Measurements from ENCODE around the gene VPS41.
A peak's percentile ranks its signal among the peaks of the same experiment; 100 is the strongest.

VPS41 gene

DNA sequence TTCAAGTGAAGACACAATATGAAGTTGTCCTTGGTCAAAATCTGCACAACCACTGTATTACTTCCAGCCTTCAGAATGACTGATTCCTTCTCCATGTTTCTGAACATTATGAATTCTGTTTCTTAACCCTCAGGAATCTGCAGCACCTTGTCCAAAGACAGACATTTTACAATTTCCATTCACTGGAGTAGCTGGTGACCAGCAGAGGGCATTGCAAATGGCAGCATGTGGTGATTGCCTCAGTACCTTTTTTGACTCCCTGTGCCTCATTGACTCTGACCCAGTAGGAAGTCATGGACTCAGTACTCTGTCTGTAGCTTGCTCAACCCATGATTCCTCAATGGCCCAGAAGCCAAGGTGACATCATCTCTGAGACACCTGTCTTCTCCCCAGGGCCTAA, 879 bp upstream of the VPS41 start (continued):
- TF ChIP-seq, protein P1, sequence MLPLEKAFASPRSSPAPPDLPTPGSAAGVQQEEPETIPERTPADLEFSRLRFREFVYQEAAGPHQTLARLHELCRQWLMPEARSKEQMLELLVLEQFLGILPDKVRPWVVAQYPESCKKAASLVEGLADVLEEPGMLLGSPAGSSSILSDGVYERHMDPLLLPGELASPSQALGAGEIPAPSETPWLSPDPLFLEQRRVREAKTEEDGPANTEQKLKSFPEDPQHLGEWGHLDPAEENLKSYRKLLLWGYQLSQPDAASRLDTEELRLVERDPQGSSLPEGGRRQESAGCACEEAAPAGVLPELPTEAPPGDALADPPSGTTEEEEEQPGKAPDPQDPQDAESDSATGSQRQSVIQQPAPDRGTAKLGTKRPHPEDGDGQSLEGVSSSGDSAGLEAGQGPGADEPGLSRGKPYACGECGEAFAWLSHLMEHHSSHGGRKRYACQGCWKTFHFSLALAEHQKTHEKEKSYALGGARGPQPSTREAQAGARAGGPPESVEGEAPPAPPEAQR (tag by site-specific recombination; IDR thresholded peaks at IDR 0.05), result no peak
- TF ChIP-seq ZNF274 (IDR thresholded peaks at IDR 0.05; ENCODE audit: low read length) (no peak), ZNF274 (tag by site-specific recombination; IDR thresholded peaks at IDR 0.05; ENCODE audit: borderline replicate concordance) (no peak), ZNF529 (tag by site-specific recombination; IDR thresholded peaks at IDR 0.05; ENCODE audit: insufficient replicate concordance) (no peak), ZNF341 (tag by site-specific recombination; IDR thresholded peaks at IDR 0.05; ENCODE audit: low read depth) (no peak), ZNF404 (tag by site-specific recombination; IDR thresholded peaks at IDR 0.05) (no peak), PRDM1 (tag by site-specific recombination; IDR thresholded peaks at IDR 0.05) (no peak), REPIN1 (tag by site-specific recombination; IDR thresholded peaks at IDR 0.05; ENCODE audit: low read depth) (no peak), ZNF768 (tag by site-specific recombination; IDR thresholded peaks at IDR 0.05) (no peak)
- TF ChIP-seq, protein P2, sequence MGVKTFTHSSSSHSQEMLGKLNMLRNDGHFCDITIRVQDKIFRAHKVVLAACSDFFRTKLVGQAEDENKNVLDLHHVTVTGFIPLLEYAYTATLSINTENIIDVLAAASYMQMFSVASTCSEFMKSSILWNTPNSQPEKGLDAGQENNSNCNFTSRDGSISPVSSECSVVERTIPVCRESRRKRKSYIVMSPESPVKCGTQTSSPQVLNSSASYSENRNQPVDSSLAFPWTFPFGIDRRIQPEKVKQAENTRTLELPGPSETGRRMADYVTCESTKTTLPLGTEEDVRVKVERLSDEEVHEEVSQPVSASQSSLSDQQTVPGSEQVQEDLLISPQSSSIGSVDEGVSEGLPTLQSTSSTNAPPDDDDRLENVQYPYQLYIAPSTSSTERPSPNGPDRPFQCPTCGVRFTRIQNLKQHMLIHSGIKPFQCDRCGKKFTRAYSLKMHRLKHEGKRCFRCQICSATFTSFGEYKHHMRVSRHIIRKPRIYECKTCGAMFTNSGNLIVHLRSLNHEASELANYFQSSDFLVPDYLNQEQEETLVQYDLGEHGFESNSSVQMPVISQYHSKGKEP (tag by site-specific recombination; IDR thresholded peaks at IDR 0.05), result no peak
- TF ChIP-seq, protein P3, sequence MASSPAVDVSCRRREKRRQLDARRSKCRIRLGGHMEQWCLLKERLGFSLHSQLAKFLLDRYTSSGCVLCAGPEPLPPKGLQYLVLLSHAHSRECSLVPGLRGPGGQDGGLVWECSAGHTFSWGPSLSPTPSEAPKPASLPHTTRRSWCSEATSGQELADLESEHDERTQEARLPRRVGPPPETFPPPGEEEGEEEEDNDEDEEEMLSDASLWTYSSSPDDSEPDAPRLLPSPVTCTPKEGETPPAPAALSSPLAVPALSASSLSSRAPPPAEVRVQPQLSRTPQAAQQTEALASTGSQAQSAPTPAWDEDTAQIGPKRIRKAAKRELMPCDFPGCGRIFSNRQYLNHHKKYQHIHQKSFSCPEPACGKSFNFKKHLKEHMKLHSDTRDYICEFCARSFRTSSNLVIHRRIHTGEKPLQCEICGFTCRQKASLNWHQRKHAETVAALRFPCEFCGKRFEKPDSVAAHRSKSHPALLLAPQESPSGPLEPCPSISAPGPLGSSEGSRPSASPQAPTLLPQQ (tag by site-specific recombination; IDR thresholded peaks at IDR 0.05), result no peak

DNA sequence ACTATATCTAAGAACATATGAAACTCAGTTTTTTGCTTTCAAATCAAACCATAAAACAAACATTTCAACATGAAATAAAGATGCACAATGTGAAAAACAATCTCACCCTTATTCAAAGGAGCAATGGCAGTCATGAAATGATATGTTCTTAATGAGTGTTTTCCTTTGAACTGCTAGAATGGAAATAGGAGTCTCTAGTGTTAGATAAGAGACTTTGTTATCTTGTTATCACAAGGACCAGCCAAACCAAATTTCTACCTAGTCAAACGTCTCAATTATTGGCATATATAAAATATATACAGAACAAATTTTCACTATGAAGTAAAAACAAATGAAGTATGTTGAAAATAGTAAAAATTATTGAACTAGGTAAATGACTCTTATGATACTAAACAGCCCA, 1.2 kb downstream of the VPS41 start:
- Histone ChIP-seq H3K9me3 (ENCODE audit: control insufficient read depth, insufficient read depth, low read depth, low read length) (no peaks in the 10 kb centered on the region), H3K4me1 (ENCODE audit: control insufficient read depth, insufficient read depth, low read length) (peaks cover 3% of the 10 kb centered on the region; the same call in 1 of the 2 replicates), H3K27ac (ENCODE audit: extremely low read depth, low read depth, low read length) (no peak overlapping the region), H3K36me3 (ENCODE audit: control insufficient read depth in 2 of 2, insufficient read depth in 1 of 2, low read length in 2 of 2) (no peaks in the 10 kb centered on the region), H3K4me3 (ENCODE audit: low read depth, low read length) (peak overlapping the region; percentile 59)
- POLR2A ChIA-PET, result no interaction called here
- CTCF ChIA-PET, result interaction anchor here (0.6 kb wide), 1 partner anchor 27 kb away, joined by 5 read pairs; no protein-coding TSS in a partner anchor
- TF ChIP-seq ZNF184 (tag by site-specific recombination; IDR thresholded peaks at IDR 0.05), result no peak
- TF ChIP-seq ZFHX2 (tag by site-specific recombination; conservative IDR thresholded peaks at IDR 0.05), result no peak
- no peak for TF ChIP-seq WT1 (tag by site-specific recombination; IDR thresholded peaks at IDR 0.05)
- no peak for TF ChIP-seq ZNF354C (tag by site-specific recombination; IDR thresholded peaks at IDR 0.05; ENCODE audit: borderline replicate concordance, low read depth)
- TF ChIP-seq PRDM1 (tag by site-specific recombination; IDR thresholded peaks at IDR 0.05), result no peak
- TF ChIP-seq ZNF341 (tag by site-specific recombination; IDR thresholded peaks at IDR 0.05; ENCODE audit: low read depth), result no peak
- no peak for TF ChIP-seq ZNF350 (tag by site-specific recombination; IDR thresholded peaks at IDR 0.05)
- TF ChIP-seq, protein P4, sequence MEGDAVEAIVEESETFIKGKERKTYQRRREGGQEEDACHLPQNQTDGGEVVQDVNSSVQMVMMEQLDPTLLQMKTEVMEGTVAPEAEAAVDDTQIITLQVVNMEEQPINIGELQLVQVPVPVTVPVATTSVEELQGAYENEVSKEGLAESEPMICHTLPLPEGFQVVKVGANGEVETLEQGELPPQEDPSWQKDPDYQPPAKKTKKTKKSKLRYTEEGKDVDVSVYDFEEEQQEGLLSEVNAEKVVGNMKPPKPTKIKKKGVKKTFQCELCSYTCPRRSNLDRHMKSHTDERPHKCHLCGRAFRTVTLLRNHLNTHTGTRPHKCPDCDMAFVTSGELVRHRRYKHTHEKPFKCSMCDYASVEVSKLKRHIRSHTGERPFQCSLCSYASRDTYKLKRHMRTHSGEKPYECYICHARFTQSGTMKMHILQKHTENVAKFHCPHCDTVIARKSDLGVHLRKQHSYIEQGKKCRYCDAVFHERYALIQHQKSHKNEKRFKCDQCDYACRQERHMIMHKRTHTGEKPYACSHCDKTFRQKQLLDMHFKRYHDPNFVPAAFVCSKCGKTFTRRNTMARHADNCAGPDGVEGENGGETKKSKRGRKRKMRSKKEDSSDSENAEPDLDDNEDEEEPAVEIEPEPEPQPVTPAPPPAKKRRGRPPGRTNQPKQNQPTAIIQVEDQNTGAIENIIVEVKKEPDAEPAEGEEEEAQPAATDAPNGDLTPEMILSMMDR (tag by site-specific recombination; IDR thresholded peaks at IDR 0.05), result no peak
- no peak for TF ChIP-seq ZNF701 (tag by site-specific recombination; IDR thresholded peaks at IDR 0.05)
- no peak for TF ChIP-seq HOXD13 (CRISPR knock-in tag; IDR thresholded peaks at IDR 0.05; ENCODE audit: borderline replicate concordance)
- no peak for TF ChIP-seq ZBTB1 (tag by site-specific recombination; IDR thresholded peaks at IDR 0.05)
- no peak for TF ChIP-seq SETDB1 (IDR thresholded peaks at IDR 0.05; ENCODE audit: insufficient read length, low read length)
- TF ChIP-seq, protein P5, sequence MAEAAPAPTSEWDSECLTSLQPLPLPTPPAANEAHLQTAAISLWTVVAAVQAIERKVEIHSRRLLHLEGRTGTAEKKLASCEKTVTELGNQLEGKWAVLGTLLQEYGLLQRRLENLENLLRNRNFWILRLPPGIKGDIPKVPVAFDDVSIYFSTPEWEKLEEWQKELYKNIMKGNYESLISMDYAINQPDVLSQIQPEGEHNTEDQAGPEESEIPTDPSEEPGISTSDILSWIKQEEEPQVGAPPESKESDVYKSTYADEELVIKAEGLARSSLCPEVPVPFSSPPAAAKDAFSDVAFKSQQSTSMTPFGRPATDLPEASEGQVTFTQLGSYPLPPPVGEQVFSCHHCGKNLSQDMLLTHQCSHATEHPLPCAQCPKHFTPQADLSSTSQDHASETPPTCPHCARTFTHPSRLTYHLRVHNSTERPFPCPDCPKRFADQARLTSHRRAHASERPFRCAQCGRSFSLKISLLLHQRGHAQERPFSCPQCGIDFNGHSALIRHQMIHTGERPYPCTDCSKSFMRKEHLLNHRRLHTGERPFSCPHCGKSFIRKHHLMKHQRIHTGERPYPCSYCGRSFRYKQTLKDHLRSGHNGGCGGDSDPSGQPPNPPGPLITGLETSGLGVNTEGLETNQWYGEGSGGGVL (tag by site-specific recombination; IDR thresholded peaks at IDR 0.05), result no peak
- no peak for TF ChIP-seq ZSCAN16 (tag by site-specific recombination; IDR thresholded peaks at IDR 0.05)
- no peak for TF ChIP-seq ZNF18 (tag by site-specific recombination; IDR thresholded peaks at IDR 0.05)
- no peak for TF ChIP-seq KLF8 (tag by site-specific recombination; IDR thresholded peaks at IDR 0.05)

Measured in HEK293 (cell line).